H9 (cell line): ENCODE data around the gene NTF4. TPM values are rescaled to one million over a fixed set of nuclear protein-coding genes. Genes with fewer than 3 reads are reported as not detected.

ENCODE experiments used
- DNase-seq: peaks from one replicate; pipeline ENCODE4 v3.0.0-alpha.2; 2017
- H2AFZ ChIP-seq: one replicate; pipeline ENCODE4 v1.6.1; 2013; ENCODE audit warnings: mild to moderate bottlenecking, low read length, control low read depth, moderate library complexity
- H2AK5ac ChIP-seq: 2 replicates; pipeline ENCODE4 v1.6.1; 2013; ENCODE audit warnings: low read length, control low read depth, mixed read lengths; ENCODE audit not compliant: insufficient read length
- H2BK120ac ChIP-seq: one replicate; pipeline ENCODE4 v1.6.1; 2013; ENCODE audit warnings: low read depth, mild to moderate bottlenecking, low read length, control low read depth, inconsistent platforms; ENCODE audit not compliant: poor library complexity, severe bottlenecking
- H2BK12ac ChIP-seq: 2 replicates; pipeline ENCODE4 v1.6.1; 2013; ENCODE audit warnings: low read length, control low read depth, mixed read lengths, low read depth; ENCODE audit not compliant: insufficient read length
- H2BK15ac ChIP-seq: 2 replicates; pipeline ENCODE4 v1.6.1; 2013; ENCODE audit warnings: low read depth, low read length, control low read depth
- H2BK20ac ChIP-seq: one replicate; pipeline ENCODE4 v1.6.1; 2013; ENCODE audit warnings: low read depth, mild to moderate bottlenecking, low read length, control low read depth, inconsistent platforms; ENCODE audit not compliant: poor library complexity, severe bottlenecking
- H2BK5ac ChIP-seq: 2 replicates; pipeline ENCODE4 v1.6.1; 2013; ENCODE audit warnings: low read length, control low read depth, mixed read lengths; ENCODE audit not compliant: insufficient read length
- H3K14ac ChIP-seq: 2 replicates; pipeline ENCODE4 v1.6.1; 2013; ENCODE audit warnings: low read length, control low read depth; ENCODE audit not compliant: insufficient read depth
- H3K18ac ChIP-seq: 2 replicates; pipeline ENCODE4 v1.6.1; 2013; ENCODE audit warnings: low read depth, mild to moderate bottlenecking, mixed read lengths, low read length, control low read depth; ENCODE audit not compliant: insufficient read length
- H3K23ac ChIP-seq: 2 replicates; pipeline ENCODE4 v1.6.1; 2013; ENCODE audit warnings: low read length, control low read depth, mixed read lengths, low read depth; ENCODE audit not compliant: insufficient read length
- H3K23me2 ChIP-seq: 2 replicates; pipeline ENCODE4 v1.6.1; 2013; ENCODE audit warnings: low read depth, mild to moderate bottlenecking, mixed read lengths, low read length, control low read depth; ENCODE audit not compliant: insufficient read length, poor library complexity, severe bottlenecking
- H3K27ac ChIP-seq: 2 replicates; pipeline ENCODE4 v1.5.1; 2013; ENCODE audit warnings: low read length, control low read depth, mixed read lengths, low read depth; ENCODE audit not compliant: insufficient read length
- H3K27me3 ChIP-seq: 2 replicates; pipeline ENCODE4 v1.6.1; 2013; ENCODE audit warnings: low read length, control low read depth, inconsistent platforms; ENCODE audit not compliant: insufficient read depth
- H3K4ac ChIP-seq: 2 replicates; pipeline ENCODE4 v1.6.1; 2013; ENCODE audit warnings: low read depth, mild to moderate bottlenecking, control low read depth, inconsistent platforms, low read length, moderate library complexity
- H3K4me1 ChIP-seq: 2 replicates; pipeline ENCODE4 v1.6.1; 2013; ENCODE audit warnings: low read length, control low read depth, inconsistent platforms; ENCODE audit not compliant: insufficient read depth
- H3K4me2 ChIP-seq: 2 replicates; pipeline ENCODE4 v1.6.1; 2013; ENCODE audit warnings: low read length, control low read depth, mixed read lengths; ENCODE audit not compliant: insufficient read length, insufficient read depth
- H3K56ac ChIP-seq: 2 replicates; pipeline ENCODE4 v1.6.1; 2013; ENCODE audit warnings: low read depth, mild to moderate bottlenecking, mixed read lengths, low read length, control low read depth; ENCODE audit not compliant: insufficient read length
- H3K79me1 ChIP-seq: 2 replicates; pipeline ENCODE4 v1.6.1; 2013; ENCODE audit warnings: low read depth, mild to moderate bottlenecking, moderate library complexity, low read length, control low read depth, inconsistent platforms; ENCODE audit not compliant: insufficient read depth, poor library complexity, severe bottlenecking
- H3K79me2 ChIP-seq: 2 replicates; pipeline ENCODE4 v1.6.1; 2013; ENCODE audit warnings: low read length, control low read depth, inconsistent platforms; ENCODE audit not compliant: insufficient read depth
- H3K9ac ChIP-seq: 2 replicates; pipeline ENCODE4 v1.6.1; 2013; ENCODE audit warnings: low read length, control low read depth, mixed read lengths; ENCODE audit not compliant: insufficient read length; ENCODE audit errors: extremely low read depth
- H3K9me3 ChIP-seq: one replicate; pipeline ENCODE4 v1.6.1; 2013; ENCODE audit warnings: low read depth, low read length, inconsistent platforms; ENCODE audit not compliant: control insufficient read depth
- H3T11ph ChIP-seq: one replicate; pipeline ENCODE4 v1.6.1; 2013; ENCODE audit warnings: mild to moderate bottlenecking, low read length, control low read depth, inconsistent platforms
- H4K20me1 ChIP-seq: one replicate; pipeline ENCODE4 v1.6.1; 2013; ENCODE audit not compliant: control insufficient read depth, insufficient read length, insufficient read depth
- H4K5ac ChIP-seq: 2 replicates; pipeline ENCODE4 v1.6.1; 2013; ENCODE audit warnings: low read depth, mild to moderate bottlenecking, mixed read lengths, low read length, control low read depth; ENCODE audit not compliant: insufficient read length
- H4K8ac ChIP-seq: replicated peaks from 2 replicates; pipeline ENCODE4 v1.6.1; 2013; ENCODE audit warnings: low read length, control low read depth, mixed read lengths, low read depth; ENCODE audit not compliant: insufficient read length
- H4K91ac ChIP-seq: 2 replicates; pipeline ENCODE4 v1.6.1; 2013; ENCODE audit warnings: low read depth, mild to moderate bottlenecking, moderate library complexity, mixed read lengths, low read length, control low read depth; ENCODE audit not compliant: insufficient read length
- H3K27ac Mint-ChIP-seq, 3 experiments: 2 replicates in 2 of 3; 3 replicates in 1 of 3; pipeline ENCODE4 v1.8.0; 2020 to 2021; ENCODE audit warnings: mixed read lengths in 3 of 3, mild to moderate bottlenecking in 1 of 3, moderate library complexity in 1 of 3
- H3K27me3 Mint-ChIP-seq: 2 replicates; pipeline ENCODE4 v1.8.0; 2021; ENCODE audit warnings: low read depth, mild to moderate bottlenecking, moderate library complexity, mixed read lengths
- H3K36me3 Mint-ChIP-seq, 3 experiments: 2 replicates in 2 of 3; 3 replicates in 1 of 3; pipeline ENCODE4 v1.8.0; 2020 to 2021; ENCODE audit warnings: low read depth in 3 of 3, mixed read lengths in 3 of 3; ENCODE audit not compliant: insufficient read depth in 1 of 3
- H3K4me1 Mint-ChIP-seq, 2 experiments: 2 replicates each; pipeline ENCODE4 v1.8.0; 2020; ENCODE audit warnings: mixed read lengths in 2 of 2
- H3K4me3 Mint-ChIP-seq, 2 experiments: 2 replicates in 1 of 2; 3 replicates in 1 of 2; pipeline ENCODE4 v1.8.0; 2020 to 2021; ENCODE audit warnings: mild to moderate bottlenecking in 2 of 2, mixed read lengths in 2 of 2, moderate library complexity in 1 of 2
- H3K9me3 Mint-ChIP-seq, 2 experiments: 2 replicates in 1 of 2; 3 replicates in 1 of 2; pipeline ENCODE4 v1.8.0; 2020; ENCODE audit warnings: mild to moderate bottlenecking in 2 of 2, mixed read lengths in 2 of 2, moderate library complexity in 1 of 2
- WGBS: extraction: QIAGEN DNeasy Blood & Tissue Kit; methylation state at CpG from one replicate; pipeline ENCODE4 v1.1.7; 2013; ENCODE audit warnings: missing lambda C conversion rate, low lambda C conversion rate, mixed read lengths; ENCODE audit not compliant: insufficient read length; ENCODE audit errors: extremely low coverage; 5-methylcytosine and 5-hydroxymethylcytosine counted together
- total RNA-seq: library from RNA; stranded (reverse); gene quantifications from 2 replicates; pipeline ENCODE4 v1.2.1, GENCODE V29; 2021
- TF ChIP-seq, protein P1 (sequence below): fragments of 200-600 bp; sonication (generic); conservative IDR thresholded peaks from 3 replicates; pipeline ENCODE4 v1.8.0; 2021; ENCODE audit warnings: antibody characterized with exemption, mild to moderate bottlenecking

The NTF4 gene
- total RNA-seq, 1 experiment from 2014 or later = 2.1 TPM

DNA sequence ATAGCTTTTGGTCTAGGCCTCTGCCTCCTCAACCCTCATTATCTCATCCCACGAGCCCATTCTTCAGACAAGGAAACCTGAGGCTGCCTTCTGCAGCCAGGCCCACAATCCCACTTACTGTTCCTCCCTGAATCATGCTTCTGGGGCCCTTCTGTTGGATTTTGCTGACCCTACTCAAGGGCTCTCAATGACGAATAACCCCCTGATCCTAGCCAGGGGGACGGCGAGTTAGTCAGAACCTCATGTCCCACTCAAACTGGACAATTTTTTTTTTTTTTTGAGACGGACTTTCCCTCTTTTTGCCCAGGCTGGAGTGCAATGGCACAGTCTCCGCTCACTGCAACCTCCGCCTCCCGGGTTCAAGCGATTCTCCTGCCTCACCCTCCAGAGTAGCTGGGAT, 42.5 kb downstream of the NTF4 start:
- H2BK20ac ChIP-seq = no peak overlapping the region
- H3K79me2 ChIP-seq = no peaks in the 10 kb centered on the region
- H2BK15ac ChIP-seq = no peak overlapping the region
- peaks cover 15 to 33% of the 10 kb centered on the region in 2 experiments for H3K4me1 Mint-ChIP-seq
- WGBS = no CpG with 5 or more reads among the region's 9 CpGs
- H3K4me1 ChIP-seq = peaks cover 4% of the 10 kb centered on the region; the same call in 1 of the 2 replicates
- H3K27ac Mint-ChIP-seq = no peak overlapping the region
- H3K27me3 Mint-ChIP-seq = peaks cover 49% of the 10 kb centered on the region
- no peak overlapping the region for H3K27ac ChIP-seq
- no peak overlapping the region for H3K4me3 Mint-ChIP-seq
- no peaks in the 10 kb centered on the region; the same call in 1 of the 2 replicates for H3K27me3 ChIP-seq
- H2BK12ac ChIP-seq = no peak overlapping the region
- peaks cover 8% of the 10 kb centered on the region for H3K23me2 ChIP-seq
- TF ChIP-seq, protein P1, sequence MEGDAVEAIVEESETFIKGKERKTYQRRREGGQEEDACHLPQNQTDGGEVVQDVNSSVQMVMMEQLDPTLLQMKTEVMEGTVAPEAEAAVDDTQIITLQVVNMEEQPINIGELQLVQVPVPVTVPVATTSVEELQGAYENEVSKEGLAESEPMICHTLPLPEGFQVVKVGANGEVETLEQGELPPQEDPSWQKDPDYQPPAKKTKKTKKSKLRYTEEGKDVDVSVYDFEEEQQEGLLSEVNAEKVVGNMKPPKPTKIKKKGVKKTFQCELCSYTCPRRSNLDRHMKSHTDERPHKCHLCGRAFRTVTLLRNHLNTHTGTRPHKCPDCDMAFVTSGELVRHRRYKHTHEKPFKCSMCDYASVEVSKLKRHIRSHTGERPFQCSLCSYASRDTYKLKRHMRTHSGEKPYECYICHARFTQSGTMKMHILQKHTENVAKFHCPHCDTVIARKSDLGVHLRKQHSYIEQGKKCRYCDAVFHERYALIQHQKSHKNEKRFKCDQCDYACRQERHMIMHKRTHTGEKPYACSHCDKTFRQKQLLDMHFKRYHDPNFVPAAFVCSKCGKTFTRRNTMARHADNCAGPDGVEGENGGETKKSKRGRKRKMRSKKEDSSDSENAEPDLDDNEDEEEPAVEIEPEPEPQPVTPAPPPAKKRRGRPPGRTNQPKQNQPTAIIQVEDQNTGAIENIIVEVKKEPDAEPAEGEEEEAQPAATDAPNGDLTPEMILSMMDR = no peak
- H3K23ac ChIP-seq = no peak overlapping the region
- no peak for DNase-seq
- no peak overlapping the region for H4K5ac ChIP-seq
- no peak overlapping the region for H3K56ac ChIP-seq
- H3T11ph ChIP-seq = no peak overlapping the region
- H2BK120ac ChIP-seq = no peak overlapping the region
- no peak overlapping the region for H3K18ac ChIP-seq
- no peak overlapping the region for H4K8ac ChIP-seq
- no peaks in the 10 kb centered on the region for H3K79me1 ChIP-seq
- no peaks in the 10 kb centered on the region for H3K9me3 ChIP-seq
- H3K9ac ChIP-seq = no peak overlapping the region
- H2BK5ac ChIP-seq = no peak overlapping the region
- H3K9me3 Mint-ChIP-seq = peaks cover 0 to 1% of the 10 kb centered on the region in 2 experiments; a peak in 2 of 5 replicates
- H2AFZ ChIP-seq = no peak overlapping the region
- H3K4ac ChIP-seq = no peak overlapping the region
- no peak overlapping the region for H3K4me2 ChIP-seq
- no peak overlapping the region for H2AK5ac ChIP-seq
- H3K36me3 Mint-ChIP-seq = peaks cover 0 to 4% (median 1%) of the 10 kb centered on the region in 3 experiments; a peak in 3 of 7 replicates
- no peak overlapping the region for H3K14ac ChIP-seq
- no peaks in the 10 kb centered on the region for H4K20me1 ChIP-seq
- no peak overlapping the region for H4K91ac ChIP-seq
